ENCODE measurements around the gene SLC2A5. TPM values are rescaled to one million over a fixed set of nuclear protein-coding genes. Genes with fewer than 3 reads are reported as not detected.

Gene SLC2A5
- total RNA-seq, 1 experiment from 2014 or later = not detected

DNA sequence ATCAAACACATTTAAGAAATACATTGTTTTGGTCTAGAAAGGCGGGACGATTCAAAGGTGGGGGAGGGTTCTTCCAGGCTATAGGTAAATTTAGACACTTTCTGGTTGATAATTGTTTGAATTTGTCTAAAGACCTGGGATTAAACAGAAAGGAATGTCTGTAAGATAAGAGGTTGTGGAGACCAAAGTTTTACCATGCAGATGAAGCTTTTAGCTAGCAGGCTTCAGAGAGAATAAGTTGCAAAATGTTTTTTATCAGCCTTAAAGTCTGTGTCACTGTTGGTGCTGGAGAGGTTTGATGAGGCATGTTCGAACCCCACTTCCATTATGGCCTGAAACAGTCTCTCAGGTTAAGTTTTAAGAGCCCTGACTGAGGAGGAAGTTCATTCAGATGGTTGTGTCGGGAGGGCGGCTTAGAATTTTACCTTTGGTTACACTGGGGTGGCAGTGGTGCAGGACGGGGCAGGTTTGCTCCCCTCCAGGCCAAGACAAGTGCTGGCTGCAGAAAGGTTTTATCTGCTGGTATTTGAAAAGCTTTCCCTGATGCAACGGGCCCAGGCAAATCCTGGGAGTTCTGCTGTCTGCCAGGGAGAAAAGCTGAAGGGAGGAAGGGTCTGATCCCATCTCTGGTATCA, 16.0 kb upstream of the SLC2A5 start:
- H3K4me1 ChIP-seq (replicated peaks) = peaks cover 5% of the 10 kb centered on the region
- H3K27ac ChIP-seq = no peak overlapping the region
- peaks cover 3% of the 10 kb centered on the region; the same call in 1 of the 2 replicates for H3K27me3 ChIP-seq (replicated peaks)
- H3K36me3 ChIP-seq = no peaks in the 10 kb centered on the region
- DNase-seq (ENCODE audit: low read depth in 1 of 2, low spot score in 2 of 2) = no peak
- H3K4me3 ChIP-seq = no peak overlapping the region
- H3K9me3 ChIP-seq (replicated peaks) = no peaks in the 10 kb centered on the region

- DNase-seq (ENCODE audit: low read depth in 1 of 2, low spot score in 2 of 2) = no peak
- no peak overlapping the region for H3K27ac ChIP-seq
- peaks cover 3% of the 10 kb centered on the region; the same call in 1 of the 2 replicates for H3K27me3 ChIP-seq (replicated peaks)
- peaks cover 7% of the 10 kb centered on the region for H3K4me1 ChIP-seq (replicated peaks)
- H3K4me3 ChIP-seq = no peak overlapping the region
- no peaks in the 10 kb centered on the region for H3K9me3 ChIP-seq (replicated peaks)
- H3K36me3 ChIP-seq = no peaks in the 10 kb centered on the region
Measured at GRCh38 chr1:9084906-9085305, 15.5 kb upstream of the SLC2A5 start.

- Histone ChIP-seq H3K36me3 (no peaks in the 10 kb centered on the region), H3K9me3 (replicated peaks) (no peaks in the 10 kb centered on the region), H3K27ac (no peak overlapping the region)
Measured at GRCh38 chr1:9081473-9081872, 12.0 kb upstream of the SLC2A5 start.

GRCh38 chr1:9080705-9081291, 11.4 kb upstream of the SLC2A5 start:
- no peak for DNase-seq (ENCODE audit: low read depth in 1 of 2, low spot score in 2 of 2)
- Histone ChIP-seq H3K4me1 (replicated peaks) (peaks cover 15% of the 10 kb centered on the region), H3K36me3 (no peaks in the 10 kb centered on the region), H3K27ac (no peak overlapping the region), H3K4me3 (no peak overlapping the region), H3K27me3 (replicated peaks) (no peaks in the 10 kb centered on the region), H3K9me3 (replicated peaks) (no peaks in the 10 kb centered on the region)

More at GRCh38 chr1:9081473-9081872, 12.0 kb upstream of the SLC2A5 start:
- DNase-seq (ENCODE audit: low read depth in 1 of 2, low spot score in 2 of 2) = no peak
- H3K27me3 ChIP-seq (replicated peaks) = no peaks in the 10 kb centered on the region
- H3K4me3 ChIP-seq = no peak overlapping the region
- H3K4me1 ChIP-seq (replicated peaks) = peaks cover 15% of the 10 kb centered on the region

DNA sequence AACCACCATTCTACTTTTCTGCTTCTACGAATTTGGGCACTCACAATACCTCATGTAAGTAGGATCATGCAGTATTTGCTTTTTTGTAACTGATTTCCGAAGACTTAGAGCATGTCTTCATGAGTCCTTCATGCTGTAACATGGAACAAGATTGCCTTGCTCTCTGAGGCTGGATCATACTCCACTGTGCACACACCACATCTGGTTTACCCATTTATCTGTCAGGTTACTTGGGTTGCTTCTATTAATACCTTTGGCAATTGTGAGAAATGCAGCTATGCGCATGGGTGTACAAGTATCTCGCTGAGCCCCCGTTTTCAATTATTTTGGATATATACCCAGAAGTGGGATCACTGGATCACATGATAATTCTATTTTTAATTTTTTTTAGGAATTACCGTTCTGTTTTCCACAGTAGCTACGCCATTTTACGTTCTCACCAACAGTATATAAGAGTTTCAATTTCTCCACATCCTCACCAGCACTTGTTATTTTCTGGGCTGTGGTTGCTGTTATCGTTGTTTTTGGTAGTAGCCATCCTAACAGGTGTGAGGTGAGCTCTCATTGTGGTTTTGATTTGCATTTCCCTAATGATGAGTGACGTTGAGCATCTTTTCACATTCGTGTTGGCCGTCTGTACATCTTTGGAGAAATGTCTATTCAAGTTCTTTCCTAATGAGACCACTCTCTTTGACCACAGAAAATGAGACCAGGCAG, 10.7 kb upstream of the SLC2A5 start:
- H3K9me3 ChIP-seq (replicated peaks) = no peaks in the 10 kb centered on the region
- no peaks in the 10 kb centered on the region for H3K36me3 ChIP-seq
- no peak for DNase-seq (ENCODE audit: low read depth in 1 of 2, low spot score in 2 of 2)
- no peak overlapping the region for H3K27ac ChIP-seq
- H3K27me3 ChIP-seq (replicated peaks) = no peaks in the 10 kb centered on the region
- no peak overlapping the region for H3K4me3 ChIP-seq
- H3K4me1 ChIP-seq (replicated peaks) = peaks cover 15% of the 10 kb centered on the region

- H3K27ac ChIP-seq = no peak overlapping the region
- no peaks in the 10 kb centered on the region for H3K36me3 ChIP-seq
- DNase-seq (ENCODE audit: low read depth in 1 of 2, low spot score in 2 of 2) = no peak
- H3K4me3 ChIP-seq = no peak overlapping the region
- no peaks in the 10 kb centered on the region for H3K9me3 ChIP-seq (replicated peaks)
- H3K4me1 ChIP-seq (replicated peaks) = peaks cover 22% of the 10 kb centered on the region
- H3K27me3 ChIP-seq (replicated peaks) = no peaks in the 10 kb centered on the region
Measured at GRCh38 chr1:9078752-9079500, 9.5 kb upstream of the SLC2A5 start.

DNA sequence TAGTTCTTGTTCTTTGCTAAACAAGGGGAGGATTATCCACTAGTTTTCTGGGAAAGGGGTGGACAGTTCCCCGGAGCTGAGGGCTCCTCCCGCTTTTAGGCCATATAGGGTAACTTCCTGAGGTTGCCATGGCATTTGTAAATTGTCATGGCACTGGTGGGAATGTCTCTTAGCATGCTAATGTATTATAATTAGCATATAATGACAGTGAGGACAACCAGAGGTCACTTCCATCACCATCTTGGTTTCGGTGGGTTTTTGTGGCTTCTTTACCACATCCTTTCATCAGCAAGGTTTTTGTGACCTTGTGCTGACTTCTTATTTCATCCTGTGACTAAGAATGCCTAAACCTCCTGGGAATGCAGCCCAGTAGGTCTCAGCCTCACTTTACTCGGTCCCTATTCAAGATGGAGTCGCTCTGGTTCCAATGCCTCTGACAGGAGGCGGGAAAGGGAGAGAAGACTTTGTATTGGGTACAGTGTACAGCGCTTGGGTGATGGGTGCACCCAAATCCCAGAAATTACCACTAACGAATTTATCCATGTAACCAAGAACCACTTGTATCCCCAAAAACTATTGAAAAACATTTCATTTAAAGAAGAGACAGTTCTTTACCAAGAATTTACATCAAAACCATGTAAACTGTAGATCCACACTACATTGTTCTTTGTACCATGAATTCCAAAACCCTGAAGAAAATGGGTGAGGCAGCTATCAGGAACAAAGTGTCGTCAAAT, 8.7 kb upstream of the SLC2A5 start:
- Histone ChIP-seq H3K36me3 (no peaks in the 10 kb centered on the region), H3K9me3 (replicated peaks) (no peaks in the 10 kb centered on the region), H3K27me3 (replicated peaks) (no peaks in the 10 kb centered on the region), H3K4me1 (replicated peaks) (peaks cover 22% of the 10 kb centered on the region), H3K4me3 (no peak overlapping the region), H3K27ac (no peak overlapping the region)
- no peak for DNase-seq (ENCODE audit: low read depth in 1 of 2, low spot score in 2 of 2)

- Histone ChIP-seq H3K4me1 (replicated peaks) (peaks cover 15% of the 10 kb centered on the region), H3K27ac (no peak overlapping the region), H3K36me3 (no peaks in the 10 kb centered on the region), H3K4me3 (no peak overlapping the region), H3K9me3 (replicated peaks) (no peaks in the 10 kb centered on the region), H3K27me3 (replicated peaks) (no peaks in the 10 kb centered on the region)
- DNase-seq (ENCODE audit: low read depth in 1 of 2, low spot score in 2 of 2) = no peak
Measured at GRCh38 chr1:9075022-9075421, 5.6 kb upstream of the SLC2A5 start.

- H3K9me3 ChIP-seq (replicated peaks) = no peaks in the 10 kb centered on the region
- no peak overlapping the region for H3K27ac ChIP-seq
- no peak overlapping the region for H3K4me3 ChIP-seq
- no peaks in the 10 kb centered on the region for H3K27me3 ChIP-seq (replicated peaks)
- H3K4me1 ChIP-seq (replicated peaks) = peaks cover 11% of the 10 kb centered on the region
- DNase-seq (ENCODE audit: low read depth in 1 of 2, low spot score in 2 of 2) = no peak
- no peaks in the 10 kb centered on the region for H3K36me3 ChIP-seq
Measured at GRCh38 chr1:9073143-9073542, 3.7 kb upstream of the SLC2A5 start.

DNA sequence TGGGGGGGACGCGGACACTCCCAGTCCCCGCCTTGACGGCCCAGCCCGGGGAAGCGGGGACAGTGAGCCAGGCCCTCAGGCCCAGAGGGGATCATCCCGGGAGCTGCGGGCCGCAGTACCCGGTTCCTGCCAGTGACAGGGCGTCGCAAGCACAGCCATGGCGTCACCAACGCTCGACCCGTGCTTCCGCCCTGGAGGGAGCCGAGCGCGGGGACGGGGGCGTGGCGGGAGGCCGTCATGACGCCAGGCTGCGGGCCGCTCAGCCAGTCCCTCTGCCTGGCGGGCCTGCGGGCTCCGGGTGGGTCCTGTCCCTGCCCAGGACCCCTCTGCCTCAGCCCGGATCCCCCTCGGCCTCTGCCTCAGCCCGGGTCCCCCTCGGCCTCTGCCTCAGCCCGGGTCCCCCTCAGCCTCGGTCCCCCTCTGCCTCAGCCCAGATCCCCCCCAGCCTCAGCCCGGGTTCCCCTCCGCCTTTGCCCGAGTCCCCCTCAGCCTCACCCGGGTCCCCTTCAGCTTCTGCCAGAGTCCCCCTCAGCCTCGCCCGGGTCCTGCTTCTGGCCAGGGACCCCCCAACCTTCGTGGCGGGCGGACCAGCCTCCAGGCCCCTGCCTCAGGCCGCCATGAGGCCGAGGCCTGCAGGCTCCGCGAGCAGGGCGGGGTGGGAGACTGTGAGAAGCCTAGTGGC, 2.3 kb upstream of the SLC2A5 start:
- H3K9me3 ChIP-seq (replicated peaks) = no peaks in the 10 kb centered on the region
- no peak overlapping the region for H3K27ac ChIP-seq
- no peaks in the 10 kb centered on the region for H3K27me3 ChIP-seq (replicated peaks)
- no peak for DNase-seq (ENCODE audit: low read depth in 1 of 2, low spot score in 2 of 2)
- no peaks in the 10 kb centered on the region for H3K36me3 ChIP-seq
- peaks cover 10% of the 10 kb centered on the region for H3K4me1 ChIP-seq (replicated peaks)
- H3K4me3 ChIP-seq = no peak overlapping the region

GRCh38 chr1:9070486-9070885, 1.1 kb upstream of the SLC2A5 start:
- Histone ChIP-seq H3K27ac (no peak overlapping the region), H3K27me3 (replicated peaks) (no peaks in the 10 kb centered on the region), H3K4me3 (no peak overlapping the region), H3K9me3 (replicated peaks) (no peaks in the 10 kb centered on the region), H3K4me1 (replicated peaks) (peaks cover 10% of the 10 kb centered on the region), H3K36me3 (no peaks in the 10 kb centered on the region)
- DNase-seq (ENCODE audit: low read depth in 1 of 2, low spot score in 2 of 2) = no peak

GRCh38 chr1:9068981-9069325, 482 bp downstream of the SLC2A5 start:
- peaks cover 3% of the 10 kb centered on the region for H3K4me1 ChIP-seq (replicated peaks)
- no peak overlapping the region for H3K27ac ChIP-seq
- no peaks in the 10 kb centered on the region for H3K9me3 ChIP-seq (replicated peaks)
- H3K4me3 ChIP-seq = no peak overlapping the region
- no peak for DNase-seq (ENCODE audit: low read depth in 1 of 2, low spot score in 2 of 2)
- H3K36me3 ChIP-seq = no peaks in the 10 kb centered on the region
- H3K27me3 ChIP-seq (replicated peaks) = no peaks in the 10 kb centered on the region

Data from SJSA1 (cell line).